Left ventricle myocardium superior (tissue), 1 donor: ENCODE results near the gene RNF145. TPM values are rescaled to one million over a fixed set of nuclear protein-coding genes. Genes with fewer than 3 reads are reported as not detected.

ENCODE experiments used
- ATAC-seq: fragments of 200-7000 bp; cut with Tn5 transposase; one replicate; pipeline ENCODE4 v1.9.1; 2020; ENCODE audit warnings: mild to moderate bottlenecking, moderate library complexity
- DNase-seq: peaks from one replicate; pipeline ENCODE4 v3.0.0-alpha.2; 2020
- intact Hi-C: fragments of 100-400 bp; cut with micrococcal nuclease; formaldehyde crosslinking; loops from one replicate; pipeline ENCODE4 v1.11.0; 2022
- total RNA-seq: library from RNA; stranded (reverse); fragmentation: NEBNext Ultra II Directional; extraction: Animal tissue kit (Norgen Biotek cat#: 25700); gene quantifications from one replicate; pipeline ENCODE4 v1.2.1, GENCODE V29; 2021
- donor health status: DM: no; HTN: yes; CAD: no; lungs with severe emphysema.

The RNF145 gene
- total RNA-seq, 1 donor from 2014 or later = 23.3 TPM

GRCh38 chr5:159224471-159224870 is 15.1 kb upstream of the RNF145 start:
- intact Hi-C loops = no loop called here
- no peak for ATAC-seq
- DNase-seq = no peak

DNA sequence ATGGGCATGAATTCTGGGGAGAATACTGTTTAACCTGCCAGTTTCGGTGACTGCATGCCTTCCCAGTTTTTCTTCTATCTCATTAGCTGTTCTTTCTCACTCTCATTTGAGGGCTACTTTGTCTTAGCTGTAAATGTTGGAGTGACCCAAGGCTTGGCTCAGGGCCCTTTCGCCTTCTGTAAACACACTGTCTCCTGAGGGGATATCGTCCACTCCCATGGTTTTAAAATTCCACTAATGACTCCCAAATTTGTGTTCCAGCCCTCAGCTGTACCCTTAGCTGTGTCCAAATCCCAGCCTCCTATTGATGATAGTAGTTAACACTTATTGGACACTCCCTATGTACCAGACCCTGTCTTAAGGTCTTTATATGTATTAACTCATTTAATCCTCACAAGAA is 14.1 kb upstream of the RNF145 start:
- ATAC-seq (peak; percentile 54), DNase-seq (no peak)
- intact Hi-C loops = no loop called here

GRCh38 chr5:159220206-159220605 is 10.9 kb upstream of the RNF145 start:
- DNase-seq = no peak
- intact Hi-C loops = no loop called here
- no peak for ATAC-seq

GRCh38 chr5:159218595-159219023 is 9.3 kb upstream of the RNF145 start:
- intact Hi-C loops = no loop called here
- ATAC-seq = no peak

GRCh38 chr5:159217236-159217635 is 7.9 kb upstream of the RNF145 start:
- intact Hi-C loops = no loop called here
- ATAC-seq = no peak

More at GRCh38 chr5:159218595-159219023, 9.3 kb upstream of the RNF145 start:
- DNase-seq = no peak

GRCh38 chr5:159216454-159216853 is 7.1 kb upstream of the RNF145 start:
- no peak for ATAC-seq
- no peak for DNase-seq
- intact Hi-C loops = no loop called here

More at GRCh38 chr5:159217236-159217635, 7.9 kb upstream of the RNF145 start:
- DNase-seq = no peak

DNA sequence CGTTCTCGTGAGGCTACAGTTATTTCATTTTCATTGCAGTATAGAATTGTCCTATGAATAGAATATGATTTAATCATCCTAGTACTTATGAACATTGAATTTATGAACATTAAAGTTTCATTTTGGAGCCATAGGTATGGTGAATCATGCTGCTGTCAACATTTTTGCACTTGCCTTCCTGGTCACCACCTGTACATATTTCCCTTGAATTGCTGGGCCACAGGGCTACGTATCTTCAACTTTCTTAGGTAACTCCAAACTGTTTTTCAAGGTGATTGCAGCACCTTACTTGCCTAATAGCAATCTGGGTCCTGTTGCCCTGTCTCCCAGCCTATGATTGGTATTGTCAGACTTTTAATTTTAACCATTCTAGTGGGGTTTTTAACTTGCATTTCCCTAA is 6.5 kb upstream of the RNF145 start:
- DNase-seq (no peak), ATAC-seq (no peak)
- intact Hi-C loops = no loop called here

DNA sequence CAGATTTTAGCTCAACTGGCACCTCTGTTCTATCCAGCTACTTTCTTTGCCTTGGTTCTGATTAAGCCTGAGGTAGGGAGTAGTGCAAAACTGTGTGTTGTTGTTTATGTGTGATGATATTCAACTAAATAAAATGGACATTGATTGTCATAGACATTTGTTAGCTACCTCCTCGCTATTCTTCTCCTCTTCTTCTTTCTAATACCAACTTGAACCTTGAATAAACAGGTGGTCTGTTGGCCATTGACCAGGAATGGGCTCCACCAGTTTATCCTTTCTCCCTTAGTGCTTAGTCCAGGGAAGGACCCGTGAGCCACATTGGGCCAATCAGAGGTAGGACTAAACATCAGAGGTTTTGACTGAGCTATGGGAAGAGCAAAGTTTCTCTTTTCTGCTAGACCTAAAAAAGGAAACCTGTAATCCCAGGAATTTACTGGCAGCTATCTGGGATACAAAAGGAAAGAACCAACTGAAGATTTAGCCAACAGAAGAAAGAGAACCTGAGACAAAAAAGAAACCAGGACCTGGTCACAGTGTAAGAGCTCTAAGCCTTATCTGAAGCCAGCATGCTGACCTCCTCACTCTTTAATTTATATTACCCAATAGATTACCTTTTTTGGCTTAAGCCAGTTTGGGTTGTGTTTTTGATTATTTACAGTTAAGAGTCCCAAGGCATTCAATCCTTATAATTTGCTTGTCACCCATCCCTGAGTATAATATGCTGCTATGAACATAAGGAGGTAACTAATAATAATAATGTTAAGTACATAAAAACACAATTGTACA is 5.3 kb upstream of the RNF145 start:
- intact Hi-C loops = loop anchor here (5.0 kb wide), 1 partner anchor 48 kb away; the partner anchor contains the start of gene UBLCP1
- DNase-seq (no peak), ATAC-seq (no peak)

DNA sequence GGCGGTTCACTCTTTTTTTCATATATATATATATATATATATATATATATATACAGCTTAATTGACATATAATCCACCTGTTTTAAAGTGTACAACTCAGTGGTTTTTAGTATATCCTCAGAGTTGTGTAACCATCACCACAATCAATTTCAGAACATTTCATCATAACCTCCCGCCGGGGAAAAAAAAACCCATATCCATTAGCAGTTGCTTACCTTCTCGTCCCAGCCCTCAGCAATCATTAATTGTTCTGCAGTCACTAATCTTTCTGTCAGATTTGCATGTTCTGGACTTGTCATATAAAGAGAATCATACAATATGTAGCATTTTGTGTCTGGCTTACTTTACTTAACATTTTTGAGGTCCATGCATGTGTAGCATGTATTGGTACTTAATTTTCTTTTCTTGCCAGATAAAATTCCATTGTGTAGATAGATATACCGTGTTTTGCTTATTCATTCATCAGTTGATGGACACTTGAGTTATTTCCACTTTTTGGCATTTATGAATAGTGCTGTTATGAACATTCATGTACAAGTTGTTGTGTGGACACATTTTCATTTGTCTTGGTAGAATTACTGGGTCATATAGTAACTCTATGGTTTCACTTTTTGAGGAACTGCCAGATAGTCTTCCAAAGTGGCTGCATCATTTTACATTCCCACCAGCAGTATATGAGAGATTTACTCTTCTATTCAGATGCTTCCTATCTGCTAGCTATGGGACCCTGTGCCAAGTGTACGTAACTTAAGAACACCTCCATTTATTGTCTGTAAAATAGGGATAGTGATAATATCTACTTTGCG is 3.5 kb upstream of the RNF145 start:
- ATAC-seq = no peak
- intact Hi-C loops = loop anchor here (5.0 kb wide), 1 partner anchor 49 kb away; the partner anchor contains the start of gene UBLCP1
- DNase-seq = no peak

GRCh38 chr5:159211729-159212174 is 2.4 kb upstream of the RNF145 start:
- no peak for ATAC-seq
- no peak for DNase-seq
- intact Hi-C loops = loop anchor here (5.0 kb wide), 1 partner anchor 51 kb away; the partner anchor contains the start of gene UBLCP1

GRCh38 chr5:159210846-159211245 is 1.5 kb upstream of the RNF145 start:
- ATAC-seq (no peak), DNase-seq (no peak)
- intact Hi-C loops = loop anchor here (5.0 kb wide), 1 partner anchor 51 kb away; the partner anchor contains the start of gene UBLCP1

- intact Hi-C loops = loop anchor here (5.0 kb wide), 1 partner anchor 52 kb away; the partner anchor contains the start of gene UBLCP1
- DNase-seq (no peak), ATAC-seq (no peak)
Observed at GRCh38 chr5:159210210-159210661, 883 bp upstream of the RNF145 start.

GRCh38 chr5:159208514-159209437 is 577 bp downstream of the RNF145 start:
- ATAC-seq (peak; percentile 48), DNase-seq (peak; percentile 66)
- intact Hi-C loops = no loop called here

- ATAC-seq (peak; percentile 82), DNase-seq (peak; percentile 89)
- intact Hi-C loops = no loop called here
Observed at GRCh38 chr5:159207686-159208513, 1.5 kb downstream of the RNF145 start.

- ATAC-seq (no peak), DNase-seq (no peak)
- intact Hi-C loops = no loop called here
Observed at GRCh38 chr5:159207222-159207685, 2.1 kb downstream of the RNF145 start.

GRCh38 chr5:159206818-159207217 is 2.5 kb downstream of the RNF145 start:
- intact Hi-C loops = no loop called here
- DNase-seq (no peak), ATAC-seq (no peak)

DNA sequence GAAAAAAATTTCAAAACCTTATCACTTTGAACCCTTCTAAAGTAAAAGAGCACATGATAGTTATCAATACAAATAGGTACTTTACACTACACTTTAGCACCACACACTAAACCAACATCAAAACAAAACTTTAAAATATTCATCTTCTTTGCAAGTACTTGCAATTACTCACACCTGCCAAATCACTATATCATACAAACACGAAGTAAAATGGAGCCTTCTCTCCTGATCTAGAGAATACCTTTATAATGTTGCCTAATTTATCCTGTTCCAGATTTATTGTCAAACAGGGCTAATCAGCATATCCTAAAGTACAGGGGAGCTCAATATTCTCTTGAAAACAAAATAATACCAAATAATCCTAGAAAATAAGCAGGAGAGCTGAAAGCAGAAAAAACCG is 3.0 kb downstream of the RNF145 start:
- ATAC-seq = no peak
- intact Hi-C loops = no loop called here
- DNase-seq = no peak

GRCh38 chr5:159203351-159203750 is 6.0 kb downstream of the RNF145 start:
- intact Hi-C loops = no loop called here
- DNase-seq (no peak), ATAC-seq (no peak)
